Activated T-cell treated with anti-CD3 and anti-CD28 coated beads for 1 hour (primary cell): Measurements from ENCODE around the gene KCNMA1.

Experiments used
- DNase-seq: peaks from one replicate; pipeline ENCODE4 v3.0.0-alpha.2; 2020; ENCODE audit warnings: low read depth

Gene KCNMA1

DNA sequence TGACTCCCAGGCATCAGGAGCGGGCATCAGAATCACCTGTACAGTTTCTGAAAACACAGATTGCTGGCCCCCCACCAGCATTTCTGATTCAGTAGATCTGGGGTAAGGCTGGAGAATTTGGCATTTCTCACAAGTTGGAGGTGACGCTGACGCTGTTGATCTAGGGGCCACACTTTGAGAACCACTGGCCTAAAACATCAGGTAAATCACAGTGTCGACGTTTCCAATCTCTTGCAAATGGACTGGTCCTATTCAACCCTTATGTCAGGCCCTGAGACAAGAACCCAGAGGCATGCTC is 564.0 kb downstream of the KCNMA1 start:
- DNase-seq: no peak

DNA sequence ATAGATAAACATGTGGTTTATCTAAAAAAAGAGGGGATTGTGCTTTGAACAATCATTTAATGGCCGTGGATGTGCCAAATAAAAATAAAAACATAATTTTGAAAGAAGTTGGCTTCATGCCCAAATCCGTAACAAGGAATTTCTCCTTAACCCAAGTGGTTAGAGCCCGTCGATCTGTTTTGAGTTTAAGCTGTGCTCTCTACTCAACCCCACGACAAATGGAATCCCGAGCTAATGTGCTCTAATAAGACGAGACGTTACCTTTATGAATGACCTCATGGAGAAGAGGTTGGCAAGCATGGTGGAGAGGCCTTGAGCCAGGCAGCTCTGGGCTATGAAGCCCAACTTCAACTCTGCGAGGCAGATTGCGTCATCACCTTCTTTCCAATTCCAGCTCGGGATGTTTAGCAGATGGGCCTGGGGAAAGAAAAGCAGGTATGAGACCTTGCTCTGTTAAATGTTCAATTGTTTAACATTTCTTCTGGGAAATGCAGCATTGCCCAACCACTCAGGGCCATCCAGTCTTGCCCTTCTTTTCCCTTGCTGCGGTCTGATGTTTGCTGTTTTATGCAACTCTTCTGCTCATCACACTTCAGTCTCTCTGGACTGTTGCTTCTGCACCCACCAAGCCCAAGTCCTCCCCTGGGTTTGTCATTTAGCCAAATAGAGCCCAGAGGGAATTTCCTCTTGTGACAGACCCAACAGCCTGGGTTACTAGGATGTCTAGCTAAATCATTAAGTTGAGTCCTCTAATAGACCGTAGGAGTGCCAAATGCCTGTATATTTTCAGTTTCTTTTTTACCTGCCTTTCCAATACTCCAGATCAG is 564.6 kb downstream of the KCNMA1 start:
- DNase-seq: no peak

DNA sequence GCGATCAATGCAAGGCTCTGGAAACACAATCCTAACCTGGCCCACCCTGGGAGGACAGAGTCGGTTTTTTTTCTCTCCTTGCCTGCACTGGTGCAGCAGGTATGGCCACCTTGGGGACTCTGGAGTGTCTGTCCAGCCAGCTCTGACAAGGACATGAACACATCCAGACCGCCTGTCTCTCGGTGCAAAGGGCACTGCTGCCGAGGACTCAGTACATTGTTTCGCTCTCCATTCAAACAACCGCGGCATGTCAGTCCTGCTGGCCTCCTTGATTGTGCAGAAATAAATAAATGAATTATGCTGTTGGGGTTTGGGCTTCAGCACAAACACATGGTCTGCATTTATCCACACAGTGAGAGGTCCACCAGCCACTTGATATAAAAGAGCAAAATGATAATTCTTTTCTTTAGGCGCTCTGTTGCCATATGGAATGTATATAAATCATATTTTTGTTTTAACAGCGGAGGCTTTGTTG is 565.2 kb downstream of the KCNMA1 start:
- DNase-seq: no peak

DNA sequence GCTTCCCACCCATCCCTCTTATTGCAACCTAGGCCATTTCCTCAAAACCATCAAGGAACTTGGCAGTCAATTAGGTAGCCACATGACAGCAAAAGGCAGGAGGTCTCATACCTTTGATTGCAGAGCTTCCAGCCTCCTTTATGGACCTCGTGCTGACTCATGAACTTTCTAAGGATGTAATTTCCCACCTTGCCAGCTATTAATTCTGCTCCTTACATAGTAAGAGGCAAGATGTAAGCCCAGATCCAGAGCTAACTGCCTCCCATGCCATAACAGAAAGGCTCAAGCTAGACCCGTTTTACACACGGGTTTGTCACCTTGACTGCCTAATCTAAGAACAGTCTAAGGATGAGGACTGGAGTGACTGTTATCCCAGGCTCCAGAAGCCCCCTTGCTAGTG is 565.7 kb downstream of the KCNMA1 start:
- no peak for DNase-seq

DNA sequence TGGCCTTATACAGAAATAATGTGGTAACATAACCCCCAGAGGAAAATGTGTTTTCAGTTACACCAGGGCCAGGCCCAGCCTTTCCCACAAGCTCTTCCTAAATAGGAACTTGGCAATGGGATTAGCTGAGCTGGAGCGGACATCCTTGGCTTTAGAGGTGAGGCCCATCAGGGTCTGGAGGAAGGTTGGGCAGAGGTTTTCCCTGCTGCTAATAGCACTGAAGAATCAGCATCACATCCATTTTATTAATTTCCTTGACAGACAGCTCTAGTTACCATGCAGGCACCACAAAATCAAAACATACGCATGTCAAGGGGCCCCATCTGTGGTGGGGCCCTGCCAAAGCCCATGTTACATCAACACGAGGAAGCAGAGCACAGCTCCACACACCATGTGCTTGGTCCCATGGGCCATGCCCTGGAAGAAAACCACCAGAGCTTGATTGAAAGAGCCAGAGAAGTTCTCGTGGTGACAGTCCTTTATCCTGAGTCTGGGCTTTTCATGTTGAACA is 566.6 kb downstream of the KCNMA1 start:
- DNase-seq: no peak

DNA sequence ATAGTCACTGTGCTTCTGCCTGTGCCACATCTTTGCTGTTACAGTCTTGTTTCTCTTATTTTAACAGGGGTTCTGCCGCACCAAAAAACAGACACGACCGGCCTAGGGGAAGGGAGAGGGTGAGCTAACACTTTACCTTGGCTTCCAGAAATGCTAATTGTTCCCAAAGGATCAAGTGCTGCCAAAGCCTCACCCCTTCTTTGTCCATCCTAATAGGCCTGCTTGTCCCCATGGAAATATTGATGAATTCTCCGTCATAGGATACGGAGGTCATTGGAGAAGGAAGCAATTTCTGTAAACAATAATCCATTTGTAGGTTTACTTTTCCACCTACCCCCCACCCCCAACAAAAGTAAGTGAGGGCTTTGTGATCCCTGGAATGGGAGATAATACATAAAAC is 567.3 kb downstream of the KCNMA1 start:
- DNase-seq: no peak

DNA sequence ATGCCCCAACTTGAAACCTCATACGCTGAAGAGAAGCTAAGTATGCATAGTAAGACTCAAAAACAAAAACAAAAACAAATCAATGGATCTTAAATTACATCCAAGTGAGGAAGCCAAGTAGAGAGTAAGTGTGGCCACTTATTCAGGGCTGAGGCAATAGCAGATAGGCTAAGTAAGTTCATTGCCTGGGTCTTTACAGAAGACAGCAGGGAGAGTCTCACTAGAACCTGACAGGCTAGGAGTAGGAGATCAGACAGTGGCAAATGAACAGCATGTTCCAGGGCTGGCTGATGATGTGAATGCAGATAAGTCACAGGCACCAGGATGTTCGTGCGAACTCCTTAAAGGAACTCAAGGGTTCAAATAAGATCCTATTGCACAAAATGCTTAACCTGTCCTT is 568.6 kb downstream of the KCNMA1 start:
- no peak for DNase-seq

DNA sequence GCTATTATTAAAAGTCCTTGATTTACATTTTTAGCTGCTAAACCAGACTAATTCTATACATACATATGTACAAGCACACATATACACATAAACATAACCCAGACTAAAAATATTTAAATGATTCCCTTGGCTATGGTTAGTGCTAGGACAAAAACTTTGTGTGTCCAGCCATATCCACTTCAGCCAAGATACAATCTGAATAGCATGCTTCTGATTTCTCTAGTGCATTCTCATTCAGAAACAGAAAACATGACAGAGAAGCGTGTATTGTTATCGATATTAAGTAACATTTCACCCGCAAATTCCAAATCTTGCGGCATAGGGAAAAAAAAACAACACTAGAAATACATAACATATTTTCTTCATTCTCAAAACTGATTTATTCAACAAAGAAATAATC is 569.3 kb downstream of the KCNMA1 start:
- no peak for DNase-seq

DNA sequence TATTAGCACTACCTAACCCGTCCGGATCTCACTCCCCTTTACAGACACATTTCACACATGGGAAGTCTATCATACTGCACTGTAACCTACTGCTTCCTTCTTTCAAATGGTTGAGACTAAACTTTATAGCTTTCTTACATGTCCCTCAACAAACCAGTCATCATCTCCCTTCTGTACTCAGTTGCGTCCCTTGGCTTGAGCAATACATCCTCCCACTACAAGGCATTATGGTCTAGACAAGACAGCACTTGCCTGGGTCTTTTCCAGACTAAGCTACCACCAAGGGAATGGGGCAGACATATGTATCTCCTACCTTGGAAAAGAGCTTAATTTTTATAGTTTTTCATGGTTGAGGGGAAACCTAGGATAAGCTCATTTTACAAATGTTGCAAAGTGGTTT is 575.2 kb downstream of the KCNMA1 start:
- DNase-seq: no peak

DNA sequence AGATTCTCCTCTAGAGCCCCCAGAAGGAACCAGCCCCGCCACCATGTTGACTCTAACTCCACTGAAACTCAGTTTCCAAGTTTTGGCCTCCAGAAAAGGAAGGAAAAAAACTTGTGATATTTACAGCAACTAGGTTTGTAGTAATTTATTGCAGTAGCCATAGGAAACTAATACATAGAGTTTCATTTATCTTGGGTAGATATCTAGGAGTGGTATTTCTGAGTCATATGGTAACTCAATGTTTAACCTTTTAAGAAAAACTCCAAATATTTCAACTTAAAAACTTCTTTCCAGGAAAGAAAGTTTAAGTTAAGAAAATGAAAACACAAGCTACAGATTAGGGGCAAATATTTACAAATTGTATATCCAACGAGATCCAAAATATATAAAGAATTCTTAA is 576.7 kb downstream of the KCNMA1 start:
- no peak for DNase-seq

DNA sequence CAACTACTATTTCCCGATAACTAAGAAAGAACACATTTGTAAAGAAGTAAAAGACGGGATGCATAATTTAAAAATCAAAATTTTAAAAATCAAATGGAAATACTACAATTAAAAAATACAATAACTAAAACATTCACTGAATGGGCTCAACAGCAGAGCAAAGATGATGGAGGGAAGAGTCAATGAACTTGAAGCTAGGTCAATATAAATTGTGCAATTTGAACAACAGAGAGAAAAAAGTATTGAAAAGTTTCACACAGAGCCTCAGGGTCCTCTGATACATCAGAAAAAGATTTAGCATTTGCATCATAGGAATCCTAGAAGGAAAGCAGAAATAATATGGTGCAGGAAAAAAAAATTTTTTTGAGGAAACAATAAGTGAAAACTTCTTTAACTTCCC is 581.0 kb downstream of the KCNMA1 start:
- no peak for DNase-seq

DNA sequence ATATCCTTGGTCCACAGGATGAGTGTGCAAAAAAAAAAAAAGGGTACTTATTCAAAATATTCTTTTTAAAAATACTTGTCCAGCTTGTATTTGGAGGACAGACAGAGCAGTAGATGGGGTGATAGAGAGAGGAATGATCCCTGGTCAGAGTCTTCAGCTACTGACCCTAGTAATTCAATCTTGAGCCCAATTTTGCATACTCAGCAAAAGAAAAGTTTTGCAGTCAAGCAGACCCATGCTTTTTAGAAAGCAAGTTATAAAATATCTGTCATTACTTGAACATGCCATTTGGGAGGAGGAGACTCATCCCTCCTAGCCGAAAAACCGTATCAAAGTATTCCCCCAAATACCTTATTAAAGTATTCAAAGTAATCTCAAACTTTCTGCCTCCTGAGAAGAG is 585.0 kb downstream of the KCNMA1 start:
- DNase-seq: no peak

DNA sequence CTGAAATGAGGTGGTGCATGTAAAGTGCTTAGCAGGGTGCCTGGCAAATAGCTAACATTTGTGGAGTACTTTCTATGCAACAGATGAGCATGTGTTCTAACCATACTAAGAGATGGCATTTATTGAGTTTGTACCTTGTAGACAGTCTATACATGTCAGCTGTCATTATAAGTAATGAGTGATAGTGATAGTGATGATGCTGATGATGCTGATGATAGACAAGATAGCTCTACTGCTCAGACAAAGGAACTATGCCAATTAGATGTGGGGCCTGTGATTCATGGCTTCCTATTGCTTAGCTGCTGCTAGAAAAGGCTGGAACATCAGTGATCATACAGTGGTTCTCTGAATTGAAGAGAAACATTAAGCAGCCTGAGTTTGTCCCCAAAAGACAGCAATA is 585.8 kb downstream of the KCNMA1 start:
- DNase-seq: no peak

DNA sequence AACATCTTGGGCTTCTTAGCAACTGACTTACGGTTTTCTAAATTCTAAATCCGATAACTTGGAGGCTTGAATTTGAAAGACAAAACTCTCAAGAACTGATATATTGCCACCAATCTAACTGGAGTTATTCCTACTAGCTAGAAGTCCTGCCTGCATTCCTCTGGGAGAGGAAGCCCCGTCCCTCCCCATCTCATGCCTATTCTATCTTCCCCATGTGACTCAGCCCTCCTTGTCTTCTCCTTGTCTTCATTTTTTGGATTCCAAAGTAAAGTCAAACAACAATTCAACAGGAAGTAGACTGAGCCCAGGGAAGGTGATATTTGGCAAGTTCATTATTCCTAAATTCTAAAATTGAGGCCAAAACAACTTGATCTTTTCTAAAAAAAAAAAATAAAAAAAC is 587.7 kb downstream of the KCNMA1 start:
- no peak for DNase-seq

DNA sequence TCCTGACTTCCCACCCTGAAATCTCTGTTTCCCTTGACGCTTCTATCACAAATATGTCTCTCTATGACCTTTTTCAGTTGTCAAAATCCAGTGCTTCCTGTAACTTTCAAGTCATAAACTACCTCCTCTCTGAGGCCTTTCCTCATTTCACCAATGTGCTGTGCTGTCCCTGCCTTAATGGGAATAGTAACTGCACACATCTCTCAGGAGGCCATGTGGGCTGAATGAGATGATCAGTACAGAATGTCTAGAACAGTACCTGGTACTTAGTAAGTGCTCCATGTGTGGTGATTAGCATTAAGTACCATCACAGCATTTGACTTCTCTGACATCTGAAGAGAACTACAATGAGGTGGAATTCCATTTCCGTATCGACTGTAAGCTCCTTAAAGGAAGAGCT is 588.5 kb downstream of the KCNMA1 start:
- DNase-seq: no peak

DNA sequence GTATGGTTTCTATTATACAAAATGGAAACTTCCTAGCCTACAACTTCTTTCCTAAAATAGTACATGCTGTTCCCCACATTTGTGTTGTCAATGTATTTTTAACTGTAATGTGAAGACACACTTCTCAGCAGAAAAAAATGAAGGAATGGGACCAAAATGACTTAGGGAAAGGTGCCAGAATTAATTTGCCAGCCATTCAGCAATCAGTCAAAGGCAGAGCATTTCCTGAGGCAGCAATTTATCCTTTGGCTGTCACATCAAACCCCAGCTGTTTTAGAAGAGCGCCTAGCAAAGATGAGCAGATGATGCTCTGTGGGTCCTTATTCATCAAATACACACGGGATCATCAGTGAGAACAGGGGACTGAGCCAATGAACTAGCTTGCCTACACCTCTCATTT is 592.5 kb downstream of the KCNMA1 start:
- DNase-seq: no peak

DNA sequence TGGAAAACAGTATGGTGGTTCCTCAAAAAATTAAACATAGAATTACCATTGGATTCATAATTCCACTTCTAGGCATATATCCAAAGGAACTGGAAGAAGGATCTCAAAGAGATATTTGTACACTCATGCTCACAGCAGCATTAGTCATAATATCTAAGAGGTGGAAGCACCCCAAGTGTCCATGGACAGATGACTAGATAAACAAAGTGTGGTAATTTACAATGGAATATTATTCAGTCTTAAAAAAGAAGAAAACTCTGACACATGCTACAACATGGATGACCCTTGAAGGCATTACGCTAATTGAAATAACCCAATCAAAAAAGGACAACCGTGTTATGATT is 594.2 kb downstream of the KCNMA1 start:
- DNase-seq: no peak

DNA sequence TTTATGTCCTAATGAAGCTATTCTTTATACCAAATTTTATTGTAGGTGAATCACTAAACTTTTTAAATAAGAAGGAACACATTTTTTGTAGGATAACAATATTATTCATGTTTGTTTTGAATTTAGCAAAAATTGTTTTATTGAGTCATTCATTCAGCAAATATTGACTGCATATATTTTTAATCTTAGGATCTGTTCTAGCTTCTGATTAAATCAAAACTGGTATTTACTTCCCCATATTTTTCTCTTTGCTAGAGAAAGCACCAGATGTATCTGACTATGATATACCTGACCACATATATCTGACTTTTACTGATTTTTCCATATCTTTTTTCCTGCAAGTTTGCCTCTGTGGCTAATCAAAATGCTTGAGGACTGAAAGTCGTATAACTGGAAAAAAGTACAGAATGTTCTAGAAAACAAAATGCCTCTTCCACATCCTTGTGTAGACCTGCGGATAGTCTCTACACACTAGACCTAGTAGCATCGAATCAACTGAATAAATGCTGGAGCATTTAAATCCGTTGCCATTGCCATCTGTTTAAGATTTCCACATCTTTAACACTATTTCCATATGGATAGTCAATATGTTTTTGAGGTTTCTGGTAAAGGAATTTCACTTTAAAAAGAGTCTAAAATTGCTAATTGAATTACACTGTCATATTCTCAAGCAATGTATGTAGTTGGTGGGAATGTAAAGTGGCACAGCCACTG is 594.7 kb downstream of the KCNMA1 start:
- DNase-seq: no peak

DNA sequence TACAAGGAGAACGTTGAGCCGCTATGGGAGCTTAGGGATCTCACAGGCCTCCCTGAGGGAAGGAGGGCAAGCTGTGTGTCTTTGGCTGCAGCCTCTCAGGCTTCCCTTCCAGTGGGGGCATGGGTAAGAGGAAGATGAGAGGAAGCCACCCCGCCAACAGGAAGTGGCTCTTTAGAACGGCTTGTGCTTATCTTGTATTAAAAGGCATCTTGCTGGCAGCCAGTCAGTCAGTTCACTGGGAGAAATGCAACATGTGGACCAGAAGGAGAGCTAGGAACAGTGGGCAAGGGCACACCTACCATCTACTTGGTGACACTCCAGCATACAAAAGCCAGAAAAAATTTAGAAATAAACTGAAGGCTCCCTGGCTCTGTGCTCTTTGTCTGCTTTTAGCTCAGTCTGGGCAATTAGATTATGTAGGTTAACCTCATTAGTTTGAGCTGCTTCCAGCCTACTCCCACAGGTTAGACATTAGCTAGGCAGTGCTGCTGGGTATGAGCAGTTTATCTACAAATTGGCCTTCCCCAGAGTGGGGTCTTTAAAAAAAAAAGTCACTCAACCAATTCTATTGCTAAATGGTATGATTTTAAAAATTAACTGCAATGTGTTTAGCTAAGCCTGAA is 595.9 kb downstream of the KCNMA1 start:
- DNase-seq: no peak

DNA sequence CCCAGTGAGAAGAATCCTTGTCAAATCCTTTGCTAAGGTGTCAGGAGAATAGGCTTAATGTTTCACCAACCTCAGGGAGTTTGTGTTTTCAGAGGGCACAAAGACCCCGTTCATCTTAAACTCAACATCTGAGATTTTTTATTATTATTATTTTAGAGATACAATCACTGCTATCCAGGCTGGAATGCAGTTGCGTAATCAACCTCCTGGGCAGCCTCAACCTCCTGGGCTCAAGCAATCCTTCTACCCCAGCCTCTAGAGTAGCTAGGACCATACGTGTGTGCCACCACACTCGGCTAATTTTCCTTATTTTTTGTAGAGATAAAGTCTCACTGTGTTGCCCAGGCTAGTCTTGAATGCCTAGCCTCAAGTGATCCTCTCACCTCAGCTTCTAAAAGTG is 599.2 kb downstream of the KCNMA1 start:
- no peak for DNase-seq

DNA sequence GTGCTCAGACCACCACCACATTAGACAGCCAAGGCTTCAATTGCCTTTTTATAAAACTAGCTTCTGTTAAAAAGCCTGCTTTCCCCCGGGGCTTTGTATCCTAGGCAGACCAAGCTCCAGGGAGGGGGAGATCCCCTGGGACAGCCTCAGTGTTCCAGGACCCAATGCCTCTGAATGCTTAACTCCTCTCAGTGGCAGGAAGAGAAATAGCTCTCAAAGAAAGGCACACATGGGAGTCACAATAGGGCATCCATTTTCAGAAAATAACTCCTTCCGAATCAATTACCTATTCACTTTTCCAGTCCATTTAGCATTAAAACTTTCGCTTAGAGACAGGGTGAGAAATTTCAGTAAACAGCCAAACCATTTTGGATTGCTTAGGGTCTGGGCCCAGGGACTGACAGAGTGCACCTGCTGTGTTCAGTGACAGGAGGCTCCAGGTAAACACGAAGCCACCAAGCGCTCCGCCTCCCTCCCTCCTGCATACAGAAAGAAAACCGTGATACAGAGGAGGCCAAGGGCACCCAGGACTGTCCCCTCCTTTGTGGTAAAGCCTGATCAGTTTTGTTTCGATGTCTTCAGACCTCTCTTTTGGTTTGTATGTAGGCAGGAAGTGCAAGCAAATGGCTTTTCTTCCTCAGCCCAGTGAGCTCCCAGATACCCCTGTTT is 599.7 kb downstream of the KCNMA1 start:
- DNase-seq: no peak

DNA sequence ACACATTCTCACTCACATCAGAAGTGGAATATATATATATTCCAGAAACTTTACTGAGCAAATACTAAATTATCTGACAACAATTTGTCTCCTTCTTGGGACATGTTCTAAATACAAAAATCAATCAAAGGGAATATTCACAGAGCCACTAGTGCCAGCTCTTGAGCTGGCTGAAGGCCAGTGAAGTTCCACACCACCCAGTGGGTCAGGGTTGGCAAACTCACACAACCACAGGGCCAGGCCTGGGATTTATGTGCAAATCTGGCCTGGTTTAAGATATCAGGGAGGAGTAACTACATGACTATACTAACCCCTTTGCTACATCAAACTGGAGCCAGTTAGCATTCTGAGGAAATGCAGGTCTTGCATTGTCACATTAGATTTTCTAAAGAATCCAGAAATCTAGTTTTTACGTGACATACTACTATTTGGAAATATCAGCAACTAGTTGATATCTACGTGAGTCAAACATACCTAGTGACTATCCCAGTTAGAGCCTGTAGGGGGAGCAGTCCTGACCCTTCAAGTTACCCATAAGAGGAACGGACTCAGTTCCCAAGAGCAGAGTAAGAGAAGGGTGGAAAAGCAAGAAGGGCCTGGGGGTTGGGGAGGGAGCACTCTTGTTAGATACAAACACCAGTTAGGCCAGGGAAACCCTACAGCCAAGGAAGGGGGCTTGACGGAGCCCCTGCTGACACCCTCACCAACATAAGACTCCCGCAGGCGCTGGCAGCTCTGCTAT is 600.4 kb downstream of the KCNMA1 start:
- no peak for DNase-seq
